Measurements from ENCODE around the gene CFAP69.

CFAP69 gene

GRCh38 chr7:90211391-90212148 is 33.4 kb upstream of the CFAP69 start, which contains the start of gene STEAP2:
Gene STEAP2, plus strand, starts transcription at chr7:90211740. Its CDS starts 13,343 bp downstream, at chr7:90225083.
- peak within 1 kb of the TSS; percentile 69 to 71 for H3K4me3 ChIP-seq (replicated peaks in 1 of 2; ENCODE audit: low read depth in 2 of 2, low read length in 2 of 2)
- peak; percentile 92 to 97 for DNase-seq (ENCODE audit: low read depth in 2 of 2)

GRCh38 chr7:90212149-90212495 is 32.9 kb upstream of the CFAP69 start:
- no peak for DNase-seq (ENCODE audit: low read depth in 2 of 2)
- H3K4me3 ChIP-seq (replicated peaks in 1 of 2; ENCODE audit: low read depth in 2 of 2, low read length in 2 of 2) = peak overlapping the region; percentile 69 to 71
- TF ChIP-seq, protein P1, sequence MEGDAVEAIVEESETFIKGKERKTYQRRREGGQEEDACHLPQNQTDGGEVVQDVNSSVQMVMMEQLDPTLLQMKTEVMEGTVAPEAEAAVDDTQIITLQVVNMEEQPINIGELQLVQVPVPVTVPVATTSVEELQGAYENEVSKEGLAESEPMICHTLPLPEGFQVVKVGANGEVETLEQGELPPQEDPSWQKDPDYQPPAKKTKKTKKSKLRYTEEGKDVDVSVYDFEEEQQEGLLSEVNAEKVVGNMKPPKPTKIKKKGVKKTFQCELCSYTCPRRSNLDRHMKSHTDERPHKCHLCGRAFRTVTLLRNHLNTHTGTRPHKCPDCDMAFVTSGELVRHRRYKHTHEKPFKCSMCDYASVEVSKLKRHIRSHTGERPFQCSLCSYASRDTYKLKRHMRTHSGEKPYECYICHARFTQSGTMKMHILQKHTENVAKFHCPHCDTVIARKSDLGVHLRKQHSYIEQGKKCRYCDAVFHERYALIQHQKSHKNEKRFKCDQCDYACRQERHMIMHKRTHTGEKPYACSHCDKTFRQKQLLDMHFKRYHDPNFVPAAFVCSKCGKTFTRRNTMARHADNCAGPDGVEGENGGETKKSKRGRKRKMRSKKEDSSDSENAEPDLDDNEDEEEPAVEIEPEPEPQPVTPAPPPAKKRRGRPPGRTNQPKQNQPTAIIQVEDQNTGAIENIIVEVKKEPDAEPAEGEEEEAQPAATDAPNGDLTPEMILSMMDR (IDR thresholded peaks at IDR 0.05; ENCODE audit: low read depth, low read length) = no peak

More at GRCh38 chr7:90211391-90212148, 33.4 kb upstream of the CFAP69 start, which contains the start of gene STEAP2:
- TF ChIP-seq, protein P1 (IDR thresholded peaks at IDR 0.05; ENCODE audit: low read depth, low read length) = peak; percentile 60

GRCh38 chr7:90213521-90213920 is 31.5 kb upstream of the CFAP69 start:
- TF ChIP-seq, protein P1 (IDR thresholded peaks at IDR 0.05; ENCODE audit: low read depth, low read length) = no peak
- no peak for DNase-seq (ENCODE audit: low read depth in 2 of 2)
- H3K4me3 ChIP-seq (replicated peaks in 1 of 2; ENCODE audit: low read depth in 2 of 2, low read length in 2 of 2) = no peak overlapping the region

DNA sequence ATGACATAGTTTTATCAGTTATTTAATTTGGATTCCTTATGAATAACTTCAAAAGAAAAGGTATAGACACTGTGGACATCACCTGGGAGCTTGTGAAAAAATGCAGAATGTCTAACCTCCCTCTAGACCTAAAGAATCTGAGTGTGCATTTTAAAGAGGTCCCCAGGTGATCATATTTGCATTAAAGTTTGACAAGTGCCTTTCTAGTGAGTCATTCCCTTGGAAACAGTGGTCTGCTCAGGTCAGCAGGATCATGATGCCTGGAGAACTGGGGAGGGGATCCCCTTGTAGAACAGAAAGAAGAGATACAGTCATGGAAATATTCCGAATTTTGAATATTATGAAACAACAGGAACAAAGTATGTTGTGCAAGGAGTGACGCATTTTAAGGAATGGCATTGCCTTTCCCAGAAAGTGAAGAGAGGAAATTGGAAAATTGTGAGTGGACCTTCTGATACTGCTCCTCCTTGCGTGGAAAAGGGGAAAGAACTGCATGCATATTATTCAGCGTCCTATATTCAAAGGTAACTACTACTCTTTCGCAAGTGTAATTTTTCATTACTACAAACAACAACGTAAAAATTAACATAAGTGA is 28.8 kb upstream of the CFAP69 start:
- peak in 1 of 2 donors; percentile 28 for DNase-seq (ENCODE audit: low read depth in 2 of 2)
- TF ChIP-seq, protein P1 (IDR thresholded peaks at IDR 0.05; ENCODE audit: low read depth, low read length) = no peak
- no peak overlapping the region for H3K4me3 ChIP-seq (replicated peaks in 1 of 2; ENCODE audit: low read depth in 2 of 2, low read length in 2 of 2)

- TF ChIP-seq, protein P1 (IDR thresholded peaks at IDR 0.05; ENCODE audit: low read depth, low read length) = no peak
- no peak overlapping the region for H3K4me3 ChIP-seq (replicated peaks in 1 of 2; ENCODE audit: low read depth in 2 of 2, low read length in 2 of 2)
- peak in 1 of 2 donors; percentile 9 for DNase-seq (ENCODE audit: low read depth in 2 of 2)
Measured at GRCh38 chr7:90216771-90217170, 28.2 kb upstream of the CFAP69 start.

DNA sequence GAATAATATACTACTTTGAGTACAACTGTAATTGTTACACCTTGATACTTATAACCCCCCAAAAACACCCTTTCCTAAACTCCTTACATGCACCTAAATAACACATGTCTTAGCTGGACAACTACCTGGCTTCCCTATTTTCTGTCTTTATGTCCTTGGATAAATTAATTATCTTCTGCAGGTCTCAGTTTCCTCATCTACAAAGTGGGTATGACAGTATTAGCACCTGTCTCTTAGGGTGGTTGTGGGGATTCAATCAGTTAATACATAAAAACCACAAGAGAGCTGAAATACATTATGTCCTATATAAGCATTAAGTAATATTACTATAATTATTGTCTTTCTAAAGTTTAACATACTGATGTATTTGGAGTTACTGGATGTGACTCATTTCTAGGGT is 22.6 kb upstream of the CFAP69 start:
- DNase-seq (ENCODE audit: low read depth in 2 of 2) = no peak
- TF ChIP-seq, protein P1 (IDR thresholded peaks at IDR 0.05; ENCODE audit: low read depth, low read length) = no peak
- H3K4me3 ChIP-seq (replicated peaks in 1 of 2; ENCODE audit: low read depth in 2 of 2, low read length in 2 of 2) = no peak overlapping the region
